DND-41 (cell line): ENCODE data around the gene KANSL1L.
A peak's percentile ranks its signal among the peaks of the same experiment; 100 is the strongest.

ENCODE experiments used
- ATAC-seq: fragments of 200-7000 bp; cut with Tn5 transposase; 3 replicates; pipeline ENCODE4 v1.9.1; 2021; ENCODE audit warnings: low read depth; ENCODE audit not compliant: insufficient read depth
- DNase-seq: peaks from one replicate; pipeline ENCODE4 v3.0.0-alpha.2; 2020
- H2AFZ ChIP-seq: 2 replicates; pipeline ENCODE4 v1.6.0; 2012; ENCODE audit warnings: low read depth, low read length
- H3K27ac ChIP-seq: 2 replicates; pipeline ENCODE4 v1.5.1; 2012; ENCODE audit warnings: low read length, inconsistent platforms
- H3K27me3 ChIP-seq: fragments of 200-600 bp; sonication (generic); 2 replicates; pipeline ENCODE4 v1.6.0; 2012; ENCODE audit warnings: low read length, mild to moderate bottlenecking, inconsistent platforms; ENCODE audit not compliant: insufficient read depth, poor library complexity
- H3K36me3 ChIP-seq: 2 replicates; pipeline ENCODE4 v1.5.1; 2012; ENCODE audit warnings: low read length, inconsistent platforms; ENCODE audit not compliant: insufficient read depth
- H3K4me1 ChIP-seq: 2 replicates; pipeline ENCODE4 v1.5.1; 2012; ENCODE audit warnings: mild to moderate bottlenecking, low read length; ENCODE audit not compliant: insufficient read depth
- H3K4me2 ChIP-seq: 2 replicates; pipeline ENCODE4 v1.6.0; 2012; ENCODE audit warnings: mild to moderate bottlenecking, moderate library complexity, low read length, inconsistent platforms; ENCODE audit not compliant: insufficient read depth
- H3K4me3 ChIP-seq, 2 experiments: fragments of 200-600 bp in 1 of 2; shearing (Covaris generic) in 1 of 2; 2 replicates each; pipeline ENCODE4 v1.5.1; 2012 to 2016; ENCODE audit warnings: inconsistent platforms in 2 of 2, low read length in 2 of 2, mild to moderate bottlenecking in 2 of 2, low read depth in 1 of 2, moderate library complexity in 1 of 2
- H3K79me2 ChIP-seq: 2 replicates; pipeline ENCODE4 v1.6.0; 2012; ENCODE audit warnings: low read length, inconsistent platforms; ENCODE audit not compliant: insufficient read depth
- H3K9ac ChIP-seq: 2 replicates; pipeline ENCODE4 v1.6.0; 2012; ENCODE audit warnings: low read depth, mild to moderate bottlenecking, inconsistent platforms, low read length, moderate library complexity
- H3K9me3 ChIP-seq: 2 replicates; pipeline ENCODE4 v1.5.1; 2012; ENCODE audit warnings: low read length, moderate library complexity, mild to moderate bottlenecking, inconsistent platforms; ENCODE audit not compliant: insufficient read depth, severe bottlenecking
- H4K20me1 ChIP-seq: 2 replicates; pipeline ENCODE4 v1.6.0; 2012; ENCODE audit warnings: low read length; ENCODE audit not compliant: insufficient read depth
- EZH2 ChIP-seq: IDR thresholded peaks from 3 replicates; pipeline ENCODE4 v1.6.1; 2012; ENCODE audit warnings: borderline replicate concordance, low read depth, mild to moderate bottlenecking, moderate library complexity, low read length, inconsistent platforms; ENCODE audit not compliant: severe bottlenecking
- TF ChIP-seq, protein P1 (sequence below): IDR thresholded peaks from 2 replicates; pipeline ENCODE4 v1.5.1; 2012; ENCODE audit warnings: borderline replicate concordance, low read length, moderate library complexity, mild to moderate bottlenecking; ENCODE audit not compliant: poor library complexity, severe bottlenecking; ENCODE audit errors: extremely low read depth

Gene KANSL1L

DNA sequence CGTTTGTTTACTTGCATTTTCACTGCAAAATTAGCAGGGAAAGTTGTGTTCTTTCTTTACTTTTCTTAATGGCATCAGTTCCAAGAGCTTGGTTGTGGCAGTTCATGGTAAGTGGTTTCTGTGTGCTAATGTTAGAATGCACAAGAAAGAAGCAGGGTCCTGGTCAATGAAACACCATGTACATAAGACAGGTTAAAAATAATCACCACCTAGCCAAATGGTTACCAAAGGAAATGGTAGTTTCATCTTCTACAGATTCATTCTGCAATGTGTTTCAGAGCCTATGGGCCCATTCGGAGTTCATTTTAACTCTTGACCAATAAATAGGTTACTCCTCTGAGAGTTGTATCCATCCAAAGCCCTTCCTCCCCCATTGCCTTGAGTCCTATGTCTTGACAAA, 186.9 kb downstream of the KANSL1L start:
- no peak overlapping the region for H3K4me3 ChIP-seq
- no peak overlapping the region for H3K27ac ChIP-seq
- H2AFZ ChIP-seq: no peak overlapping the region
- peaks cover 8% of the 10 kb centered on the region for H3K27me3 ChIP-seq
- H4K20me1 ChIP-seq: no peaks in the 10 kb centered on the region
- no peaks in the 10 kb centered on the region for H3K79me2 ChIP-seq
- ATAC-seq (no peak), DNase-seq (no peak)
- H3K9ac ChIP-seq: no peak overlapping the region
- H3K36me3 ChIP-seq: no peaks in the 10 kb centered on the region
- no peak for TF ChIP-seq EZH2
- TF ChIP-seq, protein P1, sequence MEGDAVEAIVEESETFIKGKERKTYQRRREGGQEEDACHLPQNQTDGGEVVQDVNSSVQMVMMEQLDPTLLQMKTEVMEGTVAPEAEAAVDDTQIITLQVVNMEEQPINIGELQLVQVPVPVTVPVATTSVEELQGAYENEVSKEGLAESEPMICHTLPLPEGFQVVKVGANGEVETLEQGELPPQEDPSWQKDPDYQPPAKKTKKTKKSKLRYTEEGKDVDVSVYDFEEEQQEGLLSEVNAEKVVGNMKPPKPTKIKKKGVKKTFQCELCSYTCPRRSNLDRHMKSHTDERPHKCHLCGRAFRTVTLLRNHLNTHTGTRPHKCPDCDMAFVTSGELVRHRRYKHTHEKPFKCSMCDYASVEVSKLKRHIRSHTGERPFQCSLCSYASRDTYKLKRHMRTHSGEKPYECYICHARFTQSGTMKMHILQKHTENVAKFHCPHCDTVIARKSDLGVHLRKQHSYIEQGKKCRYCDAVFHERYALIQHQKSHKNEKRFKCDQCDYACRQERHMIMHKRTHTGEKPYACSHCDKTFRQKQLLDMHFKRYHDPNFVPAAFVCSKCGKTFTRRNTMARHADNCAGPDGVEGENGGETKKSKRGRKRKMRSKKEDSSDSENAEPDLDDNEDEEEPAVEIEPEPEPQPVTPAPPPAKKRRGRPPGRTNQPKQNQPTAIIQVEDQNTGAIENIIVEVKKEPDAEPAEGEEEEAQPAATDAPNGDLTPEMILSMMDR: no peak
- no peaks in the 10 kb centered on the region for H3K9me3 ChIP-seq
- H3K4me1 ChIP-seq: no peaks in the 10 kb centered on the region
- H3K4me2 ChIP-seq: no peak overlapping the region

DNA sequence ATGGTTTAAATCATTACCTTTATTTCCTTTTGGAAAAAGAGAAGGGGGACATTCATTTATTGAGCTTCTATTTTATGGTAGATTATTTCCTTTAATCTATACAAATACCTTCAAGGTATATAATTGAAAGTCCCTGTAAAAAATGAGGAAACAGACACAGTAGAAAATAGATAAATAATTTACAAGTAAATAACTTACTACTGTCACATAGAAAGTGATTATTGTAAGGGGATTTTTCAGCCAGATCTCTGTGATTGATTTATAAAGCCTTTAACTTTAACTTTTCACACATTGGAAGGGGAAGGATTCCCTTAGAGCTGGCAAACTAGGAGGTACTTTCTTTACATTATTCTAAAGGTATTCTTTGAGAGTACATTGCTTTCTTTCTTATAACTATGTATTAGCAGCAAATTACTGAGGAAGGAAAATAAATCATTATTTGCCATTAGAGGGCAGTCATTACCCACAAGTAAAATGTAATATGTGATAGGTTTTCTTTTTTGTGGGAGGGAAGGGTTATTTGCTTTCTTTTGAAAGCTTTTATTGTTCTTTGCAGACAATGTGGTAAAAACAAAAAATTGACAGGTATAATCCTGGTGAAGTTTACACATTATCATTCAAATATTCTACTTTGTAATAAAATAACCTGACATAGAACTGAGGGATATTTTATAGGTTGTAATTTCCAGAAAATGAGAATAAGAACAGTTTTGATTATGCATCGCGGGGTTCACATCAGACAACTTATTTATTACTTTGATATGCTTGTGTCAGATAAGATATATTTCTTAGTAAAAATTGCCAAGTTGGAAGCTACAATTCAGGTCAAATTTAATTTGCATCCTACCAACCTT, 193.6 kb downstream of the KANSL1L start:
- no peaks in the 10 kb centered on the region for H4K20me1 ChIP-seq
- DNase-seq (no peak), ATAC-seq (peak; percentile 63; the same call in 2 of the 3 replicates)
- H3K4me3 ChIP-seq: no peak overlapping the region
- H3K4me1 ChIP-seq: no peaks in the 10 kb centered on the region
- H3K36me3 ChIP-seq: no peaks in the 10 kb centered on the region
- no peak for TF ChIP-seq EZH2
- TF ChIP-seq, protein P1: peak; percentile 64
- no peak overlapping the region for H3K4me2 ChIP-seq
- H2AFZ ChIP-seq: no peak overlapping the region
- H3K9ac ChIP-seq: no peak overlapping the region
- no peak overlapping the region for H3K27ac ChIP-seq
- H3K79me2 ChIP-seq: no peaks in the 10 kb centered on the region
- no peaks in the 10 kb centered on the region for H3K9me3 ChIP-seq
- peaks cover 11% of the 10 kb centered on the region for H3K27me3 ChIP-seq

DNA sequence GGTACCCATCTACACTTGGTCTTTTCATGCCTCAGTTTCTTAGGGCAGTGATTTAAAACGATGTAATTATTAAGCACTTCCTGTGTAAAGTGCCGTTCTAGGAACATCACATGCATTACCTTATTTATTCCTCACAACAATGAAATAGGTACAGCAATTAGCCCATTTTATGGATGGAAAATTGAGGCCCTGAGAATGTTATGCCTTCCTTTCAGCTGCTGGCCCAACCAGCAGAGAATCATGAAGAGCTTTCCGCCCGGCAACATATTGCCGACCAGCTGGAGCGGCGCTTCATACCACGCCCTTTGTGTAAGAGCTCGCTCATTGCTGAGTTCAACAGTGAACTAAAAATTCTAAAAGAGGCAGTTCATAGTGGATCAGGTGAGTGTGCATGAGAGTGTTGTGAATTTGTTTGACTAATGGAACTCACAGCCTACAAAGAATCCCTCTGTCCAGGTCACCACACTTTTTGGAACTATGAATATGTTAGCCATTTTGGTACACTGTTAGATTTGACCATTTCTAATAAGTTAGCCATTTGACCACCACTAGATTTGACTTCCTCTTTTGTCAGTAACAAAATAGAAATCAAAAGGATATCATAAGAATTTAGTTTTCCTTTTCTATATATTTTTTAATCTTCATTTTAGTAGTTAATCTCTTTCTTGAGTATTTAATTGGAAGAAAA, 194.4 kb downstream of the KANSL1L start:
- H4K20me1 ChIP-seq: no peaks in the 10 kb centered on the region
- no peaks in the 10 kb centered on the region for H3K36me3 ChIP-seq
- H3K27me3 ChIP-seq: peaks cover 17% of the 10 kb centered on the region
- no peak overlapping the region for H2AFZ ChIP-seq
- H3K9ac ChIP-seq: no peak overlapping the region
- no peaks in the 10 kb centered on the region for H3K79me2 ChIP-seq
- no peaks in the 10 kb centered on the region for H3K9me3 ChIP-seq
- ATAC-seq: no peak
- H3K4me3 ChIP-seq: no peak overlapping the region
- DNase-seq: no peak
- TF ChIP-seq, protein P1: no peak
- no peak overlapping the region for H3K27ac ChIP-seq
- no peak overlapping the region for H3K4me2 ChIP-seq
- no peaks in the 10 kb centered on the region for H3K4me1 ChIP-seq
